Heart right ventricle (tissue), 16 donors: ENCODE measurements around the gene TMEM266. TPM values are rescaled to one million over a fixed set of nuclear protein-coding genes. Genes with fewer than 3 reads are reported as not detected.
"Not testable (repeated sequence)": the region's sequence is repeated elsewhere in the genome, so short reads cannot be mapped to it uniquely, and the experiment has no call there.

Experiments used
- ATAC-seq, 8 donors: fragments of 200-7000 bp; cut with Tn5 transposase; one replicate each; pipeline ENCODE4 v1.9.1; 2020; ENCODE audit warnings: mild to moderate bottlenecking in 8 of 8, moderate library complexity in 8 of 8, moderate number of reproducible peaks in 1 of 8
- DNase-seq, 2 donors: peaks; one replicate each; pipeline ENCODE4 v3.0.0-alpha.2; 2020
- H3K27ac ChIP-seq, 10 donors: fragments of 200-600 bp; sonication (generic) in 2 of 10; one replicate each; pipeline versions ENCODE4 v1.5.0 to v1.8.0; 2020 to 2022; ENCODE audit warnings: mild to moderate bottlenecking in 3 of 10
- H3K27me3 ChIP-seq, 7 donors: fragments of 200-600 bp; one replicate each; pipeline ENCODE4 v1.8.0; 2021 to 2022; ENCODE audit warnings: mild to moderate bottlenecking in 2 of 7
- H3K36me3 ChIP-seq, 9 donors: fragments of 200-600 bp; sonication (generic) in 1 of 9; one replicate each; pipeline versions ENCODE4 v1.5.0 to v1.8.0; 2020 to 2022; ENCODE audit warnings: mild to moderate bottlenecking in 2 of 9
- H3K4me1 ChIP-seq, 9 donors: fragments of 200-600 bp; sonication (generic) in 1 of 9; one replicate each; pipeline versions ENCODE4 v1.5.0 to v1.8.0; 2020 to 2022; ENCODE audit warnings: mild to moderate bottlenecking in 4 of 9
- H3K4me3 ChIP-seq, 10 donors: fragments of 200-600 bp; sonication (generic) in 2 of 10; one replicate each; pipeline versions ENCODE4 v1.5.0 to v1.8.0; 2020 to 2022; ENCODE audit warnings: mild to moderate bottlenecking in 7 of 10, moderate library complexity in 2 of 10
- H3K9me3 ChIP-seq, 11 donors: fragments of 200-600 bp in 10 of 11; sonication (generic) in 2 of 11; one replicate each; pipeline versions ENCODE4 v1.5.0 to v1.8.0; 2013 to 2022; ENCODE audit warnings: mild to moderate bottlenecking in 2 of 11, control low read depth in 1 of 11, moderate library complexity in 1 of 11
- CTCF ChIP-seq, 9 donors: fragments of 200-600 bp; sonication (generic) in 2 of 9; IDR thresholded peaks; one replicate each; pipeline versions ENCODE4 v1.5.0 to v1.8.0; 2021 to 2022; ENCODE audit warnings: antibody characterized with exemption in 9 of 9, mild to moderate bottlenecking in 5 of 9, moderate library complexity in 1 of 9
- WGBS, 2 donors: extraction: QIAGEN DNeasy Blood & Tissue Kit; methylation state at CpG; one replicate each; pipeline ENCODE4 v1.1.7; 2013; ENCODE audit warnings: inconsistent platforms in 1 of 2; 5-methylcytosine and 5-hydroxymethylcytosine counted together
- intact Hi-C, 10 donors: fragments of 100-400 bp; cut with DNase I; formaldehyde crosslinking; loops; one replicate each; pipeline versions ENCODE4 v1.11.1 to v1.14.2; 2022
- polyA plus RNA-seq, 2 donors: library from polyadenylated mRNA; stranded (reverse); fragments of 200-250 nt; gene quantifications; one replicate each; pipeline ENCODE4 v1.2.3, GENCODE V29; 2013
- total RNA-seq, 10 donors: library from RNA; stranded (reverse); fragmentation: NEBNext Ultra II Directional in 3 of 10; extraction: Animal tissue kit (Norgen Biotek cat#: 25700) in 3 of 10; gene quantifications; one replicate each; pipeline versions ENCODE4 v1.2.1 to v1.2.4, GENCODE V29; 2021 to 2023
- donor health status: Arrhythmogenic right ventricular cardiomyopathy.
- donor health status: ischemic (EF 13 %, LVEDD 7.1; RV severe dilation, severe dysfunction).
- donor health status: healthy with polysubstance abuse.
- donor health status: DM: no; HTN: yes; CAD: no.
- donor health status: DM: no; HTN: no; CAD: no.
- donor health status: ischemic (EF 25% LVEDD 6.9; RV normal size, moderate dysfunction).
- donor health status: ischemic (EF 25% LVEDD 5.7; RV mildly dilated, moderate dysfunction).
- donor health status: healthy.
- donor health status: DM: yes; HTN: yes; CAD: no.
- donor health status: Ischemic cardiomyopathy.
- donor health status: ischemic (EF 35%, LVEDD 5.7; RV mildly dilated, moderate dysfunction).
- donor health status: nonischemic (EF 11% LVEDD 7.7; RV severe dilation, severe dysfunction).
- donor health status: DM: yes; HTN: yes; CAD: no.
- donor health status: PGD.
- donor health status: ischemic (EF 29% LVEDD 5.4; RV normal size, mild dysfunction).
- donor health status: nonischemic (EF 23%, LVEDD 6.1; RV moderate dilation, normal function).

TMEM266 gene
- total and polyA plus RNA-seq, 12 donors = 0.01 to 0.30 (median 0.15) TPM; not detected in 3

- intact Hi-C loops = loop anchor here in 1 of 10 donors (10.0 kb wide), 1 partner anchor 61 kb away; no protein-coding TSS in a partner anchor
- H3K4me3 ChIP-seq = no peak overlapping the region
- no peaks in the 10 kb centered on the region for H3K36me3 ChIP-seq
- WGBS, 2 donors = 36 to 37% methylated on average over 3 of the region's 3 CpGs
- ATAC-seq (no peak), DNase-seq (no peak)
- peaks cover 0 to 22% (median 0%) of the 10 kb centered on the region in 11 donors for H3K9me3 ChIP-seq
- no peak for TF ChIP-seq CTCF (IDR thresholded peaks at IDR 0.05)
- H3K4me1 ChIP-seq = no peaks in the 10 kb centered on the region
- H3K27ac ChIP-seq = no peak overlapping the region
- H3K27me3 ChIP-seq = peaks cover 0 to 34% (median 7%) of the 10 kb centered on the region in 7 donors
These were observed 24.2 kb upstream of the TMEM266 start for GRCh38 chr15:76035593-76035992.

- no peak overlapping the region for H3K4me3 ChIP-seq
- peaks cover 0 to 46% (median 5%) of the 10 kb centered on the region in 11 donors for H3K9me3 ChIP-seq
- H3K36me3 ChIP-seq = no peaks in the 10 kb centered on the region
- H3K27ac ChIP-seq = no peak overlapping the region
- H3K4me1 ChIP-seq = no peaks in the 10 kb centered on the region
- WGBS, 2 donors = 83 to 87% methylated on average over 1 of the region's 1 CpG
- H3K27me3 ChIP-seq = peaks cover 0 to 27% (median 7%) of the 10 kb centered on the region in 7 donors
- no peak for ATAC-seq
- no peak for TF ChIP-seq CTCF (IDR thresholded peaks at IDR 0.05)
- no peak for DNase-seq
- intact Hi-C loops = loop anchor here in 1 of 10 donors (10.0 kb wide), 1 partner anchor 64 kb away; no protein-coding TSS in a partner anchor
These were observed 21.3 kb upstream of the TMEM266 start for GRCh38 chr15:76038512-76038911.

- not testable (repeated sequence) for DNase-seq, H3K4me3 ChIP-seq, H3K27ac ChIP-seq, H3K36me3 ChIP-seq, H3K9me3 ChIP-seq, ATAC-seq
- intact Hi-C loops = loop anchor here in 1 of 10 donors (10.0 kb wide), 1 partner anchor 91 kb away; no protein-coding TSS in a partner anchor
- Histone ChIP-seq H3K27me3 (peaks cover 0 to 77% (median 42%) of the 10 kb centered on the region in 7 donors), H3K4me1 (peaks cover 0 to 18% (median 8%) of the 10 kb centered on the region in 9 donors)
- WGBS, 2 donors = 95 to 96% methylated on average over 10 of the region's 10 CpGs
These were observed 5.6 kb upstream of the TMEM266 start for GRCh38 chr15:76054201-76054600.

- DNase-seq (no peak), ATAC-seq (no peak)
- H3K27me3 ChIP-seq = peaks cover 0 to 88% (median 60%) of the 10 kb centered on the region in 7 donors
- H3K36me3 ChIP-seq = no peaks in the 10 kb centered on the region
- peak overlapping the region in 1 of 10 donors; percentile 4 for H3K4me3 ChIP-seq
- peaks cover 0 to 26% (median 11%) of the 10 kb centered on the region in 9 donors for H3K4me1 ChIP-seq
- no peak overlapping the region for H3K27ac ChIP-seq
- H3K9me3 ChIP-seq = no peaks in the 10 kb centered on the region
- intact Hi-C loops = loop anchor here in 5 of 10 donors (1.0 to 10.0 kb wide), 3 partner anchors 80 to 88 kb away; no protein-coding TSS in a partner anchor
- TF ChIP-seq CTCF (IDR thresholded peaks at IDR 0.05) = no peak
- 14 to 20% methylated on average over 3 of the region's 3 CpGs for WGBS, 2 donors
These were observed 2.9 kb upstream of the TMEM266 start for GRCh38 chr15:76056931-76057330.
